DMS53 treated with DMSO at 0.1 percent for 48 hours (cell line): ENCODE data around the gene OR10H4.
"Not testable (repeated sequence)": the region's sequence is repeated elsewhere in the genome, so short reads cannot be mapped to it uniquely, and the experiment has no call there.

Experiments
- DNase-seq: peaks from one replicate; lab custom pipeline; 2025; ENCODE audit not compliant: unreplicated experiment; lab: John Stamatoyannopoulos, UW

Gene OR10H4

GRCh38 chr19:15937771-15938170 is 11.0 kb upstream of the OR10H4 start:
- DNase-seq, result no peak

GRCh38 chr19:15944401-15944800 is 4.4 kb upstream of the OR10H4 start:
- DNase-seq, result no peak

GRCh38 chr19:15945301-15945700 is 3.5 kb upstream of the OR10H4 start:
- no peak for DNase-seq

- no peak for DNase-seq
Observed at GRCh38 chr19:15954820-15955219, 6.0 kb downstream of the OR10H4 start.

- DNase-seq, result no peak
Observed at GRCh38 chr19:15962319-15962718, 13.5 kb downstream of the OR10H4 start.

GRCh38 chr19:15964231-15964630 is 15.4 kb downstream of the OR10H4 start:
- DNase-seq, result no peak

- no peak for DNase-seq
Observed at GRCh38 chr19:15971224-15971780, 22.5 kb downstream of the OR10H4 start.

GRCh38 chr19:15972043-15972442 is 23.2 kb downstream of the OR10H4 start:
- DNase-seq, result not testable (repeated sequence)

- no peak for DNase-seq
Observed at GRCh38 chr19:15974856-15975255, 26.0 kb downstream of the OR10H4 start.

GRCh38 chr19:15976836-15977689 is 28.3 kb downstream of the OR10H4 start:
- DNase-seq, result no peak

GRCh38 chr19:15977690-15978089 is 28.9 kb downstream of the OR10H4 start:
- no peak for DNase-seq

- DNase-seq, result no peak
Observed at GRCh38 chr19:15979293-15979692, 30.5 kb downstream of the OR10H4 start.

GRCh38 chr19:15985831-15986230 is 37.0 kb downstream of the OR10H4 start:
- DNase-seq, result not testable (repeated sequence)

GRCh38 chr19:15986701-15987100 is 37.9 kb downstream of the OR10H4 start:
- no peak for DNase-seq

GRCh38 chr19:15989889-15990288 is 41.1 kb downstream of the OR10H4 start:
- DNase-seq, result no peak

GRCh38 chr19:15991602-15992001 is 42.8 kb downstream of the OR10H4 start:
- no peak for DNase-seq

- DNase-seq, result no peak
Observed at GRCh38 chr19:15992014-15992413, 43.2 kb downstream of the OR10H4 start.

- DNase-seq, result no peak
Observed at GRCh38 chr19:15995536-15995935, 46.7 kb downstream of the OR10H4 start.

GRCh38 chr19:15998166-15998565 is 49.4 kb downstream of the OR10H4 start:
- no peak for DNase-seq
